NT2/D1 (cell line): Measurements from ENCODE around the gene PLCL1.

ENCODE experiments used
- YY1 ChIP-seq: IDR thresholded peaks from 2 replicates; pipeline ENCODE4 v1.6.1; 2011; ENCODE audit not compliant: insufficient read length, insufficient read depth
- ZNF274 ChIP-seq: IDR thresholded peaks from 2 replicates; pipeline ENCODE4 v1.6.1; 2011; ENCODE audit warnings: mild to moderate bottlenecking, low read depth, low read length

DNA sequence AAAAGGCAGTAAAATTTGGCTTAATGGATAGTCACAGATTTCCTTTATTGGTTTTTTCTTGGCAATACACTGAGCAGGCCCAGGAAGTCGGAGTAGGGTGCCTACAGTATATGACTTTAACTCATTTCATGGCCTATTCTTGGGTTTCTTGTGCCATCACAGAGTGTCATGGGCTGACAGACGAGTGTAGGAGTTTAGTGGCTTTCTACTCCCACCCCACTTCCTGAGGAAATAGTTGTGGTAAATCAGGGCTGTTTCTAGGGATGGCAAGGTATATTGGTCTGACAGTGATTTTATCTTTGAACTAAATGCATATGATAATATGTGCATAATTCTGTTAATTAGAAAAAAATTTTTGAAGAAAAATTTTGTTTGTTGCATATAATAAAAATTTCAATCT lies 100.1 kb downstream of the PLCL1 start:
- TF ChIP-seq ZNF274 (no peak), YY1 (no peak)
